Mucosa of stomach (tissue), 1 donor: ENCODE results near the gene SHC1.
A peak's percentile ranks its signal among the peaks of the same experiment; 100 is the strongest.
"Not testable (repeated sequence)": the region's sequence is repeated elsewhere in the genome, so short reads cannot be mapped to it uniquely, and the experiment has no call there.

Experiments used
- H3K27me3 ChIP-seq: one replicate; pipeline ENCODE4 v1.7.0; 2013; ENCODE audit warnings: mild to moderate bottlenecking, low read length; ENCODE audit not compliant: control insufficient read depth, insufficient read depth
- H3K36me3 ChIP-seq: one replicate; pipeline ENCODE4 v1.7.0; 2013; ENCODE audit warnings: low read length; ENCODE audit not compliant: control insufficient read depth, insufficient read depth
- H3K4me1 ChIP-seq: one replicate; pipeline ENCODE4 v1.7.0; 2013; ENCODE audit warnings: mild to moderate bottlenecking, low read length; ENCODE audit not compliant: control insufficient read depth, insufficient read depth
- H3K4me3 ChIP-seq: one replicate; pipeline ENCODE4 v1.7.0; 2013; ENCODE audit warnings: low read length
- H3K9ac ChIP-seq: one replicate; pipeline ENCODE4 v1.7.0; 2013; ENCODE audit warnings: mild to moderate bottlenecking, low read length, moderate library complexity
- H3K9me3 ChIP-seq: one replicate; pipeline ENCODE4 v1.7.0; 2013; ENCODE audit warnings: mild to moderate bottlenecking, low read length, moderate library complexity; ENCODE audit not compliant: control insufficient read depth
- donor health status: Pancreatic carcinoma.

SHC1 gene

DNA sequence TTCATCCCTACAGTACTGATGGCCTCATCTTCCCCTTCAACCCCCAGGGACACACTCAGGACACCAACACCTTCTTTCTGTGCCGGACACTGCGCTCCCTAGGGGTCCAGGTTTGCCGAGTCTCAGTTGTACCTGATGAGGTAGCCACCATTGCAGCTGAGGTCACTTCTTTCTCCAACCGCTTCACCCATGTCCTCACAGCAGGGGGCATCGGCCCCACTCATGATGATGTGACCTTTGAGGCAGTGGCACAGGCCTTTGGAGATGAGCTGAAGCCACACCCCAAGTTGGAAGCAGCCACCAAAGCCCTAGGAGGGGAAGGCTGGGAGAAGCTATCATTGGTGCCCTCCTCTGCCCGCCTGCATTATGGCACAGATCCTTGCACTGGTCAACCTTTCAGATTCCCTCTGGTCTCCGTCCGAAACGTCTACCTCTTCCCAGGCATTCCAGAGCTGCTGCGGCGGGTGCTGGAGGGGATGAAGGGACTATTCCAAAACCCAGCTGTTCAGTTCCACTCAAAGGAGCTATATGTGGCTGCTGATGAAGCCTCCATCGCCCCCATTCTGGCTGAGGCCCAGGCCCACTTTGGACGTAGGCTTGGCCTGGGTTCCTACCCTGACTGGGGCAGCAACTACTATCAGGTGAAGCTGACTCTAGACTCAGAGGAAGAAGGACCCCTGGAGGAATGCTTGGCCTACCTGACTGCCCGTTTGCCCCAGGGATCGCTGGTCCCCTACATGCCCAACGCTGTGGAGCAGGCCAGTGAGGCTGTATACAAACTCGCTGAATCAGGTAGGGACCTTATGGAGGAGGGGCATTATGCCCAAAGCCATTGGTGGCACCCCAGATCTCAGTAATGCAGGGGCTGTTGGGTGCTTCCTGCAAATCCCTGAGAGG, 17.8 kb upstream of the SHC1 start:
- Histone ChIP-seq H3K36me3 (no peaks in the 10 kb centered on the region), H3K27me3 (no peaks in the 10 kb centered on the region), H3K9ac (no peak overlapping the region), H3K9me3 (no peaks in the 10 kb centered on the region), H3K4me3 (no peak overlapping the region), H3K4me1 (peaks cover 8% of the 10 kb centered on the region)

DNA sequence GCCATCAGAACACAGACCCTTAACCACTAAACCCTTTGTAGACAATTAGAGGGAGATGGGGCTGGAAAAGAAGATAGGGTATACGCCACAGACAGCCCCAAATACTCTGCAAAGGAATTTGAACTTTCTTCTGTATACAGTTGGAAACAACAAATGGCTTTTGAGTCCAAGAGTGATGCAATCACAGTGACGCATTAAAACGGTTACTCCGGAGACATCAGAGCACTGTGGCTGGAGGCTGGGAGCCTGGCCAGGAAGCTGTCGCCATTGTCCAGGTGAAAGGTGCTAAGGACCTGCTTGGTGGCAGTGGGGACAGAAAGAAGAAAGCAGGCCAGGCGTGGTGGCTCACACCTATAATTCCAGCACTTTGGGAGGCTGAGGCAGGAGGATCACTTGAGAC, 16.8 kb upstream of the SHC1 start:
- Histone ChIP-seq H3K9ac (no peak overlapping the region), H3K36me3 (no peaks in the 10 kb centered on the region), H3K4me1 (peaks cover 12% of the 10 kb centered on the region), H3K4me3 (no peak overlapping the region), H3K9me3 (no peaks in the 10 kb centered on the region), H3K27me3 (no peaks in the 10 kb centered on the region)

DNA sequence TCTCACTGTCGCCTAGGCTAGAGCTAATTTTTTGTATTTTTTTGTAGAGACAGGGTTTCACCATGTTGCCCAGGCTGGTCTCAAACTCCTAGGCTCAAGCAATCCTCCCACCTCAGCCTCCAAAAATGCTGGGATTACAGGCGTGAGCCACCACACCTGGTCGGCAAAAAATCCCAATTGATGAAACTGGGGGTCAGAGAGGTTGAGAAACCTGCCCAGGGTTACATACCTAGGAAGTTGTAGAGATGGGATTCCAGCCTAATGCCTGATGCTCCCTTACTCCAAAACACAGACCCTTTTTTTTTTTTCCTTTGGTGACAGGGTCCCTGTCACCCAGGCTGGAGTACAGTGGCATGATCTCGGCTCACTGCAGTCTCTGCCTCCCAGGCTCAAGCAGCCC, 16.2 kb upstream of the SHC1 start:
- not testable (repeated sequence) for H3K9me3 ChIP-seq, H3K4me3 ChIP-seq, H3K9ac ChIP-seq, H3K27me3 ChIP-seq, H3K36me3 ChIP-seq
- peaks cover 13% of the 10 kb centered on the region for H3K4me1 ChIP-seq

DNA sequence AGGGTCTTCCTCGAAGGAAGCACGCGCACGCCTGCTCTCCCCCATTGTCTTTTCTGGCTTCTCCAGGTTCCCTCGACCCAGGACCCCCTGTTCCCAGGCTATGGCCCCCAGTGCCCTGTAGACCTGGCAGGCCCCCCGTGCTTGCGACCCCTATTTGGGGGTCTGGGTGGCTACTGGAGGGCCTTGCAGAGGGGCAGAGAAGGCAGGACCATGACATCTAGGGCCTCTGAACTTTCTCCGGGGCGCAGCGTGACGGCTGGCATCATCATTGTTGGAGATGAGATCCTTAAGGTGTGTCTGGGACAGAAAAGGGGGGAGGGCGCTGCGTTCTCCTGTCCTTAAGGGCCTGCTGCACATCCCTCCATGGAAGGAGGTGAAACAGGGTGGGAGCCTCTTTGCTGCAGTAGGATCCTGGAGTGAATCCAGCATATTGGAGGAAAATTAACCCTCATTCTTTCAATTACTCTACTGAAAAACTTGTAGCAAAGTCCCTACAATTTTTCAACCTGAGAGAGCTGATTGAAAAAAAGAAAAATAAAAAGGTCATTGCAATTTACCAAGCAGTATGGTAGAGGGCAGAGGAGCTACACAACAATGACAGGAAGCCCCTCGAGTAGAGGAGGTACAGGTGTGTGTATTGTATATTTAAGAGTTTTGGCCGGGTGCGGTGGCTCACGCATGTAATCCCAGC, 13.4 kb upstream of the SHC1 start:
- no peaks in the 10 kb centered on the region for H3K36me3 ChIP-seq
- peak overlapping the region; percentile 82 for H3K9ac ChIP-seq

DNA sequence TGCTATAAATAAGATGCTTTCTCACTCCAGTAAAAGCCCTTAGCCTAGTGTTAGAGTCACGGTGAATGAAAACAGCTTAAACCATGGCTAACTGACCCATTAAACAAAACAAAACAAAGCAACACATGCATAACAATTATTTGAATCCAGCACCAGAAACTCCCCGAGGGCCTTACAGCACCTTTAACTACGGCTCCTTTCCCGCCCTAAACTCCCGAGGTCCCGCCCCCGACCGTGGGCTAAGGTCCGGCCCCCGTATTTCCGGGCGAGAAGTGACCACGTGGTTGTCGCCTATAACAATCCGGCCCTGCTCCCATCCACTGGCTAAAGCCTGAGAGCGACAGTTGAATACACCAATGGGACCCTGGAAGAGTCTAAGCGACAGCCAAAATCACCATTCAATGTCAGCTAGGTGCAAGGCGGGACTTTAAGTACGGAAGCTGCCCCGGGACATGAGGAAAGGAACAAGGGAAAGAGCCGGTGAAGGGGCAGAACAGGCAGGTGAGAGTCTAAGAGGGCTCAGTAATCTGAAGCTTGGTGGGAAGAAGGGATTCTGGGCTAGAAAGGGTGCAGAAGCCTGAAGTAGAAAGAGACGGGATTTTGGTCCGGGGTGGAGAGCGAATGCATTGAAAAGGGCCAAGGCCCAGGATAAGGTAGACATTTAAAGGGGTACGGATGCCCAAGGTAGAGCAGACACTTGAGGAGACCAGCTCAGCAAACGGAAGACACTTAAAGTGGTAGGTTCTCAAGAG, 12.5 kb upstream of the SHC1 start, which contains the start of gene FLAD1:
FLAD1 (plus strand) TSS at position 448 of the 752 bp plus-strand sequence. CDS start 351 bp downstream, outside the sequence.
- Histone ChIP-seq H3K9ac (peak within 1 kb of the TSS; percentile 82), H3K9me3 (no peaks in the 10 kb centered on the region), H3K4me1 (peaks cover 13% of the 10 kb centered on the region)

More for the DNA sequence above, 13.4 kb upstream of the SHC1 start:
- no peaks in the 10 kb centered on the region for H3K9me3 ChIP-seq
- H3K27me3 ChIP-seq = no peaks in the 10 kb centered on the region
- H3K4me3 ChIP-seq = peak overlapping the region; percentile 95
- peaks cover 13% of the 10 kb centered on the region for H3K4me1 ChIP-seq

DNA sequence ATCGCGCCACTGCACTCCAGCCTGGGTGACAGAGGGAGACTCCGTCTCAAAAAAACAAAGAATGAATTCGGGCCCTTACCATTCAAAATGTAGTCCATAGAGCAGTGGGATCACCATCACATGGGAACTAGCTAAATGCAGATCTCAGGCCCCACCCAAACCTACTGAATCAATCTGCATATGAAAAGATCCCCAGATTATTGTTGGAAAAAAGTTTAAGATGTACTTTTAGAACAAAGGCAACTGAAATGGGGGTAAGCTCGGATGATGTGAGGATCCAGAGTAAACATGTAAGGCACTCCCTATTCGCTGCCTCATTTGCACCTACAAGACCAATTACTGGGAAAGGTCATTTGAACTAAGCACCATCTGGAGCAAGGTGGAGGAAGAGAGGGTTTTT, 11.8 kb upstream of the SHC1 start:
- Histone ChIP-seq H3K9ac (peak overlapping the region; percentile 82), H3K4me1 (peaks cover 13% of the 10 kb centered on the region), H3K9me3 (no peaks in the 10 kb centered on the region), H3K4me3 (no peak overlapping the region), H3K36me3 (no peaks in the 10 kb centered on the region), H3K27me3 (no peaks in the 10 kb centered on the region)

More for the DNA sequence above, 12.5 kb upstream of the SHC1 start, which contains the start of gene FLAD1:
- Histone ChIP-seq H3K36me3 (no peaks in the 10 kb centered on the region), H3K27me3 (no peaks in the 10 kb centered on the region), H3K4me3 (peak within 1 kb of the TSS; percentile 95)

DNA sequence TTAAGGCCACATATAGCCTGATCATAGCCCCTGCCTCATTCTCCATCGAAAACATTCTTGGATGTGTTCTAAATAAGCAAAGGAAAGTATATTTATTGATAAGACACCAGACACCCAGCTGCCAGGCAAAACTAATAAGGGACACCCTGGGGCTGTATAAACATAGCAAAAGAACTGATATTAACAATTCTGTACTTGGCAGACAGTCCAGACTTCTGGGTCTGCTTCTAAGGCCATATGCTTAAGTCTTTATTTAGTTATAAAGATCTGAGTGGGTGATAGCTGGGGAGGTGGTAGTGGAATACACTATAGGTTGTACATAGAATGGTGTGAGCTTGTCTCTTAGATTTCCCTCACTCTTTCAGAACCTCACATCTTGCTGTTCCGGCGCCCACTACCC, 7.8 kb upstream of the SHC1 start:
- H3K9ac ChIP-seq = no peak overlapping the region
- H3K4me1 ChIP-seq = peaks cover 12% of the 10 kb centered on the region
- H3K27me3 ChIP-seq = no peaks in the 10 kb centered on the region
- H3K9me3 ChIP-seq = no peaks in the 10 kb centered on the region
- no peak overlapping the region for H3K4me3 ChIP-seq
- no peaks in the 10 kb centered on the region for H3K36me3 ChIP-seq

DNA sequence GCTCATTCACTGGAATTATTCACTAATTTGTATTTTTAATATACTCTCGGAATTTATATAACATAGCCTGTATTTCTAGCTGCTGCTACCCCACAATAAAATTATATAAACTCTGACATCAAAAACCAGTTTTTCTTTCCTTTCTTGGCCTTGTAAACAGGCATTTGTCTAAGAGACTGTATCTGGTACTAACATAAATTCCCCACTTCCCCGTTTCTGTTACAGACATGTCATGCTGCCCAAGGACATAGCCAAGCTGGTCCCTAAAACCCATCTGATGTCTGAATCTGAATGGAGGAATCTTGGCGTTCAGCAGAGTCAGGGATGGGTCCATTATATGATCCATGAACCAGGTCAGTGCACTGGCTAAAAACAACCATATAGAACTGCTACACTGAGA, 7.2 kb upstream of the SHC1 start:
- not testable (repeated sequence) for H3K9me3 ChIP-seq, H3K36me3 ChIP-seq, H3K9ac ChIP-seq, H3K4me3 ChIP-seq, H3K27me3 ChIP-seq
- H3K4me1 ChIP-seq = peaks cover 17% of the 10 kb centered on the region

DNA sequence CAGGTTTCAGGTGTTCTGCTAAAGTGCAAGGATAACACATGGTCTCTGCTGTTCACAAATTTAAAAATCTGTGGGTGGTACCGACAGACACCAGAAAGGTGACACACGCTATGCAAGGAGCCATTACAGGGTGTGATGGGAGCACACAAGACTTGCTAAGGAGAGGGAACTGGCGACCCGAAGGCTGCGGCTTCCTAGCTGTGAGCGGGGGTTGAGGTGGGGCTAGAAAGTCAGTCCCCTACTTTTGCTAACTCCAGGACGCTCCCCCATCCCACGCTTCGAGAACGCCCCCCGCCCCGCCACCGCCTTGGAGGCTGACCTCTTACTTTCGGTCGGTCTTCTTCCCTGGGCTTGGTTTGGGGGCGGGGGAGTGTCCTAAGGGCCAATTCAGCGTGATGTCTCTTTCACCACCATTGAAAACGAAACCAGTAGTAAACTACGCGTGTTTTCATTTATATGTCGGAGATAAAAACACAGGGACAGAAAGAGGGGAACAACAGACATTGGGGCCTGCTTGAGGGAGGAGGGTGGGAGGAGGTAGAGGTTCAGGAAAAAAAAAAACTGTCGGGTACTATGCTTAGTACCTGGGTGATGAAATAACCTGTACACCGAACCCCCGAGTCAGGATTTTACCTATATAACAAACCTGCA, 5.0 kb upstream of the SHC1 start:
- Histone ChIP-seq H3K4me3 (peak overlapping the region; percentile 70), H3K27me3 (no peaks in the 10 kb centered on the region), H3K4me1 (peaks cover 34% of the 10 kb centered on the region), H3K36me3 (no peaks in the 10 kb centered on the region), H3K9ac (peak overlapping the region; percentile 88), H3K9me3 (no peaks in the 10 kb centered on the region)

DNA sequence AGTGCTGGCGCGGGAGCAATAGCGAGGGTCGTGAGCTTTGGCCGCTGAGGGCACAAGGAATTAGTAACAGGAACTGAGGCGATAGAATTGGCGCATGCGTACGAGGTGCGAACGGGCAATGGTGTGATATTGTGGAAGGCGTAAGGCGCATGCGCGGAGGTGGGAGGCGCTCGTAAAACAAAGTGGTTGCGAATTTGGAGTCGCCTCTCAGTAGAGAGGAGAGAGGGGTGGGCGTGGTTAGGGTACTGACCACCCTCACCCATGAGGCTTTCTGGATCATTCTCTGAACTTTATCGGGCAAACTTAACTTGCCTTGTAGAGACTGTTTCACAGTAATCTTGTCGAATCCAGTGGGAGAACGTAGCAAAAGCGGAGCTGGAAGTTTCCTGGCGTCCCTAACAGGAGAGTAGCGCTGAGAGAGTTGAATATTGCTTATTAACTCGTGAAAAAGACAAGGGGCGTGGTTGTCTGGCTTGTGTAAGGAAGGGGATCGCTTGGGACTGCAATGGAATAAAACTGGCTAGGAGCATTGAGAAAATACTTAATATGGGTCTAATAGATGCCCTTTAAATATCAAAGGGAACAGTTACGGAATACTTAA, 4.4 kb upstream of the SHC1 start:
- peaks cover 40% of the 10 kb centered on the region for H3K4me1 ChIP-seq
- no peaks in the 10 kb centered on the region for H3K27me3 ChIP-seq
- H3K9ac ChIP-seq = peak overlapping the region; percentile 88

DNA sequence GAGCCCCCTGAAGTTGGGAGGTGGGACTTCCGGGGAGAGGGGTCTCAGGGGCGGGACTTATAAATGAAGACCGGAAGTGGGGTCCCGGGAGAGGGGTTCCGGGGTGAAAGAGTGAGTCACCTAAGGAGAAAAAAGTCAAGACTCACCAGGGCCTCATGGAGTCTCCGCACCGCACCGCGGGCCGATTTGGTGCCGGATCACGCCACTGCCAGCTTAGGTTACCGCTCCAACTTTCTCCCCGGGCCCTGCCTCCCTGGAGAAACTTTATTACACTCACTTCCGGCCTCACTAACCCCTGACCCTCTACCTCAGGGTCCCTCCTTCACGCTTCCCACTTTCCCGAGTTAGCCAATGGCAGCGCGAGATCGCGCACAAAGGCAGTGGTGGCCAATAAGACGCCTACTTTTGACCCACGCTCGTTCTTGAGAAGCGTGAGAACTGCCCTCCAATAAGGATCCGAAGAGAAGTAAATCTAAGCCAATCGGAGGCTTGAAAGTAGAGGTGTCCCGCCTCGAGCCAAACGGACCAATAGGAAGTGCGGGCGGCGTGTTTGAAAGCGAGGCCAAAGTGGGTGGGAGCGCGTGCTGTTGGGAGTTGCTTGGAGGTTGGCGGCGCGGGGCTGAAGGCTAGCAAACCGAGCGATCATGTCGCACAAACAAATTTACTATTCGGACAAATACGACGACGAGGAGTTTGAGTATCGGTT, 3.7 kb upstream of the SHC1 start, which contains the start of gene CKS1B:
CKS1B (plus strand) TSS at position 580 of the 706 bp plus-strand sequence; CDS start at position 645, 65 bp downstream.
- Histone ChIP-seq H3K4me3 (peak within 1 kb of the TSS; percentile 70), H3K36me3 (peaks cover 5% of the 10 kb centered on the region), H3K27me3 (no peaks in the 10 kb centered on the region), H3K9me3 (no peaks in the 10 kb centered on the region), H3K9ac (peak within 1 kb of the TSS; percentile 88), H3K4me1 (peaks cover 47% of the 10 kb centered on the region)

More for the DNA sequence above, 4.4 kb upstream of the SHC1 start:
- Histone ChIP-seq H3K4me3 (peak overlapping the region; percentile 70), H3K9me3 (no peaks in the 10 kb centered on the region), H3K36me3 (no peaks in the 10 kb centered on the region)
